COLO829 (cell line): ENCODE results near the gene DCAF8.

Source experiments
- DNase-seq: peaks from one replicate; pipeline ENCODE4 v3.0.0; 2012; ENCODE audit warnings: low spot score

Gene DCAF8

GRCh38 chr1:160225345-160225744 lies 37.0 kb downstream of the DCAF8 start:
- DNase-seq = no peak

- DNase-seq = no peak
These were observed 37.7 kb downstream of the DCAF8 start for GRCh38 chr1:160224606-160225005.

DNA sequence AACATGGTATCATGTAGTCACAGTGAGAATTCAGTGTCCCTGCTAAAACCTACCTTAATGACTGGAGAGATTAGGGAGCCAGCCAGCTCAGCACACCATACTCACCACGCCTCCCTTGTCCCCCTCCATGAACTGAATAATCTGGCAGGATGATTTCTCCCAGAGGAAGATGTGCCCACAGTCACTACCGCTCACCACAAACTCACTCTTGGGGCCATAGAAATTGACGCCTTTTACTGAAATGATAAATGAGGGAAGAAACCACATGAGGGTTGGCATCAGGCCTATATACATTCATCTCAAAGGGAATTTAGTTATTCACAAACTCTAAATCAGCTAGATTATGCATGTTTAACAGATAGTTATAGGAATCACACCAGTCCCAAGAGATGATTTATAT lies 39.8 kb downstream of the DCAF8 start:
- no peak for DNase-seq

- DNase-seq = no peak
These were observed 41.3 kb downstream of the DCAF8 start for GRCh38 chr1:160221089-160221488.

DNA sequence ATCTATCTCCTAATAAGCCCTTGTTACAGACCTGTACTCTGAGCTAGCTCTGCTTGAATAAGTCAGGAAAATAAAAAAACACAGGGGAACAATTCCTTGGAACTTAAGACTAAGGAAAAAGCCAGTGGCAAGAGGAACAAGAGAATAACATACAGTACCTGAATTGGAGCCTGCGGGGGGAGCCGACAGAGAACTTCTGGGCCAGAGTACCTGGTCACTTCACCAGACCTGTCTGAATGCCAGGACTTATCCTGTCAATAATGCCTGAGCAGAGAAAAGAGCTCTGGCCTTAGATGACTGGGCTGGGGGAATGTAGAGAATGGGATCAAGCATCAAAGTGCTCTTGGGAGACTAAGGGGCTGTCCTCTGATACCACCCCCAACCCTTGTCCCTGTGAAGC lies 42.0 kb downstream of the DCAF8 start:
- no peak for DNase-seq

- DNase-seq = peak; percentile 61
These were observed 43.1 kb downstream of the DCAF8 start for GRCh38 chr1:160219062-160219929.

GRCh38 chr1:160217481-160218051 lies 44.8 kb downstream of the DCAF8 start:
- no peak for DNase-seq

- no peak for DNase-seq
These were observed 46.0 kb downstream of the DCAF8 start for GRCh38 chr1:160216301-160216700.

DNA sequence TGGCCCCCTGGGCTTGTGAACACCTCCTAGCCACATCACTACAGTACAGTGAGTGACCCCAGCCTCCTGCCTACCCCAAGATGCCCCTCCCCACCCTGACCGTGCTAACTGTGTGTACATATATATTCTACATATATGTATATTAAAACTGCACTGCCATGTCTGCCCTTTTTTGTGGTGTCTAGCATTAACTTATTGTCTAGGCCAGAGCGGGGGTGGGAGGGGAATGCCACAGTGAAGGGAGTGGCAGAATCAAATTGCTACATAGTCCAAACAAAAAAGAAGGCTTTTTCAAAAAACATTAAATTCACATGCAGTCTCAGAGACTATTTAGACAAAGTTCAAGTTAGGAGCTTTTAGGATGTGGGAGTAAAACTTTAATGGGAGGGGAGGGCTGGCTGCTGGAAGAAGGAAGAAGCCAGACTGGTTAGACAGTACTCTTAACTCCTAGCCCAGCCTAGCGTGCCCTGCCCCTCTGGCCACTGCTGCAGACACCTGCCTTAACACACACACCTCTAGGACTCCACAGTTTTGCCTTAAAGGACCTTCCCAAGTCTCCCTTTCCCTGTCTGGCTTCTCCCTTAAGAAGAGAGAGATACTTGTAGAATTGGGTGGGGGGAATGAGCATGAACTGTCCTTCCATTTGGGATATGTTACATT lies 47.7 kb downstream of the DCAF8 start:
- DNase-seq = no peak

- DNase-seq = no peak
These were observed 51.1 kb downstream of the DCAF8 start for GRCh38 chr1:160211046-160211790.

DNA sequence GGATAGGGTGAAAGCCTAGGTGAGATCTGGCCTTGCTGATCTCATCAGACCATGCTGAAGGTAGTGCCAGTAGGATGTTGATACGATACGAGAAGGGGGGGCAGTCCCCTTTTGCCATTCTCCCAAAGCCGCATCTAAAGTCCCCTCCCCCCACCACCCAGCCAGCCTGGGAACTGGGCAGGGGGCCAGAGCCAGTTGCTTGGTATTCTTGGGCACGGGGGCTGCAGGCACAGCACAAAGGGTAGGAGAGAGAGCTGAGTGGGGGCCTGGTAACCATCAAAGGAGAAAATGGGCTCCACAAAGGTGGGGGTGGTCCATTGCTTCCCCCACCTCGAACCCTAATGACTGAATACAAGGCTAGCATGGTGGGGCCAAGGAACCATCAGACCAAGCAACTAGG lies 51.8 kb downstream of the DCAF8 start:
- no peak for DNase-seq

DNA sequence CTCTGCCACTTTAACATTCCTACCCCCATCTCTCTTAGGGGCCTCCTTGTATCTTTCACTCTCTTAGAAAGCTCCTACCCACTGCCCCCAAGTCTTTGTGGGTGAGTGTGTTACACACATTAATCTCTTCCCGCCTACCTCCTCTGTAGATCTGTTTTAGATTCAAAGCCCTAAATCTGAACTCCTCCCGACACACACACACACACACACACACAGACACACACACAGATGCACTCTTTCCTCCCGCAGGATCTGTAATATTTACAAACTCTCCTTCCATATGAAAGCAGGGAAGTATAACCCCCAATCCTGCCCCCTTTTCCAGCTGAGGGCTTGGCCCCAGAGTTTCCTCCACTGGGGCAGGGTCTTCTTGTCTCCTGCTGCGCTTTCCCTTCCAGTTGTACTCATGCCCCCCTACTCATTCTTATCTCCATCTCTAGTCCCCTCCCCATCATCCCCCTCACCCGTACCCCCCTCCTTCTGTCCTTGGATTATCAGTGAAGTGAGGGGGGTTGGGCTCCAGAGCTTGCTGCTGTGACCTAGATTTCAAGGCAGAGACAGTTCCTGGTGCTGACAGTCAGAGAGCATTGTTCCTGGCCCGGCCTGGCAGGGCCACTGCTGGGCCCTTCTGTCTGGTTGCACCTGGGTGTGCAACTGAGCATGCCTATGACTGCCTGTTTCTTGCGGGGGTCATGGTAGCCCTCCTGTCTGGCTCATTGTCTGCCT lies 52.9 kb downstream of the DCAF8 start:
- DNase-seq = no peak

- DNase-seq = no peak
These were observed 53.6 kb downstream of the DCAF8 start for GRCh38 chr1:160208557-160209320.

DNA sequence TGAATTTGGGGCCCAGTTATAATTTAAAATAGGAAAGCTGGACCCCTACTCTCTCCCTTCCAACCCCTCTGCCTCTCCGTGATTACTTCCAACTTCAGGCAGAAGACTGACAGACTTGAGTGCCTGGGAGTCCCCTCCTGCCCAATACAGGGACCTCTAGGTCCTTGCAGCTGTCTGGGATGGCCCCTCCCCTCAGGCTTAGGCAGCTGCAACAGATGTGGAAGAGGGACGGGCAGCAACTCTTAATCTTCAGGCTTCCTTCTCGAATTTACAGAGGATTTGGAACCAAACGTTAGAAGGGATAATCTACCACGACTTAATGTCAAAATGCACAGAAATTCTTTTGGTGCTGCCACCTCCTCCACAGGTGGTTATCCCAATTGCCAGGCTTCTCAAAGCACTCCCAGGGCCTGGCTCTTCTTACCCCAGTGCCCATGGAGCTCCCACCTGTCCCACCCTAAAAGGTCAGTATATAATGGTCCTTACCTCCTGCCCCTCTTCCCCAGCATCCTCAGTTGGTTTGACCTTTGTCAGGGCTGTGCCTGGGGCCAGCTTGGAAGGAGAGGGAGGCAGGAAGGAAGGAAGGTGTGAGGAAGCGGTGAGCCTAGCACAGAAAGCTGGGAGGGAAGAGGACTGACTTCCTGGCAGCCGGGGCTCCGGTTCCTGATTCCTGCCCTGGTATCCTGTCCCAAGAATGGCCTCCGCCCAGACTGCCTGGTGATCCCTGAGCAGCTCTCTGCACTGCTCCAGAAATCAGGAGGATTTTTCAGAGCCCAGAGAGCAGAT lies 54.4 kb downstream of the DCAF8 start:
- no peak for DNase-seq

DNA sequence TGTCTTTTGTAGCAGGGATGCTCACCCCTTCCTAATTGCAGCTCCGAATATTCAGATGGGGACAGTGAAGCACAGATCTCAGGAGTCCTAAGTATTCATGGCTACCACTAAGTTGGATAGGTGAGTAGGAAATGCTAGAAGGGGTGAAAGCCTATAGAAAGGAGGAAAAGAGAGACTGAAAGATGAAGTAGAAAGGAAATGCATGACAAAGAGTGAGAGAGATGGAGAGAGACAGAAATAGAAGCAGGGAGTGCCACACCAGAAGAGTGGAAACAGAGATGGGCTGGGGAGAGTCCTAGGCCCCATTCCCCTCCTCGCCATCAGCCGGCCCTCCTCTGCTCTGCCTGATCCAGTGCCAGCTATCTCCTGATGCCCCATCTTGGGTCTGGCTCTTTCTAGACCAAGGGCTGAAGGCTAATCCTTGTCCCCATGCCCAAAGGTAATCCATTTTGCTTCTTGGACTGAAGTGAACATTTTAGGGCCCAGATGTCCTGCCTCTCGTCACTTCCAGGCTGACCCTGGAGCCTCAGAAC lies 55.2 kb downstream of the DCAF8 start:
- DNase-seq = no peak

- peak; percentile 96 for DNase-seq
These were observed 55.8 kb downstream of the DCAF8 start for GRCh38 chr1:160206421-160207117.

DNA sequence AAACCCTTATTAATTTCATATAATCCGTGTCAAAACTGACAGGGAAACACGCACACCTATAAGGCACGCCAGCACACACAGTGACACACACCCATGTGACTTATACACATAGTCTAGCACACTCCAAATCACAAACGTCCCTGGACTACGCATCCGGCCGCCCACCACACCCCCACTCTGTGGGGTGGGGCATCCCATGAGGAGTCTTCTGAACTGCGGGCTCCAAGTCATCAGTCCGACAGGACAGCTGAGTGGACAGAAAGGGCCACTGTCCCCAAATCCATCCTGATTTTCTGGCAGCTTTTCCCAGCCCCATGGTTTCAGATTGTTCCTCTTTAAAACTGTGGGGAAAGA lies 56.3 kb downstream of the DCAF8 start:
- peak; percentile 71 for DNase-seq

DNA sequence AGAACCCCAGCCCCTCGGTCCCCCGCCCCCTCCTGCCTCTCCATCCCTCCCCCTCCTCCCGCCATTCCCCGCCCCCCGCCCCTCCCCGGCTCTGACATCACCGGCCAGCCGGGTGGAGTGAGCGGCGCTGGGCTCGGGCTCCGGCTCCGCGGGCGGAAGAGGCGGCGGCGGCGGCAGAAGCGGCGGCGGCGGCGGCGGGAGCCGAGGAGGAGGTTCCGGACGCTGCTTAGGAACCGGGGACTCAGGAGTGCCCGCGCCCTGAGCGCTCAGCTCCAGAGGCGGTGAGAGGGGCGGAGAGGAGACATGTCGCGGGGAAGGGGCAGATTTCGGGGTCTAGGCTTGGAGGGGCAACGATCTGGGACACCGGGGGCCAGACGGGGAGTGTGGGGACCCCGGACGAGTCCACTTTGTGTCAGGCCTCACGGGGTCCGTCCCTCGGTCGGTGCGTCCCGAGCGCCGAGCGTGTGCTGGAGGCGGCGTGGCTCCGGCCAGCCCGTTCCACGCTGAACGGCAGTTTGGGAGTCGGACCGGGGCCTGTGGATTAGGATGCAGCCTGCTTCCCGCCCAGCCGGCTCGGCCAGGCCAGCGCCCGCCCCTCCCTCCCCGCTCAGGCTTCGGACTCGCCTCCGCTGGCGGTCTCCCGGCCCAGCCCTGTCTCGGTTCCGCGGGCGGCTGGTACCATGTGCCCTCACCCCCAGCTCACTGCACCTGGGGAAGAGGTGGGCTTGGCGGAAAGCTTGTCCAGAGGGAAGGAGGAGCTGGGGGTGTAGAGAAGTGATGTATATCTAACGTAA lies 56.9 kb downstream of the DCAF8 start, which contains the start of gene PEA15:
Gene PEA15 (plus strand): TSS at position 143 of the 794 bp plus-strand sequence. CDS start 6,161 bp downstream, outside the sequence.
- DNase-seq = peak; percentile 87
